Stimulated activated CD4-positive, alpha-beta T cell treated with anti-CD3 and anti-CD28 coated beads, Interleukin-2, amount 100 ng/mL, for 24 hours (primary cell): Measurements from ENCODE around the gene GRM4.

Experiments
- DNase-seq, 2 donors: peaks; one replicate each; pipeline ENCODE4 v3.0.0-alpha.2; 2020

The GRM4 gene

GRCh38 chr6:33990061-33990541, 155.8 kb downstream of the GRM4 start:
- no peak for DNase-seq

- no peak for DNase-seq
Measured at GRCh38 chr6:33989016-33989854, 156.7 kb downstream of the GRM4 start.

GRCh38 chr6:33988121-33989015, 157.5 kb downstream of the GRM4 start:
- DNase-seq: no peak

DNA sequence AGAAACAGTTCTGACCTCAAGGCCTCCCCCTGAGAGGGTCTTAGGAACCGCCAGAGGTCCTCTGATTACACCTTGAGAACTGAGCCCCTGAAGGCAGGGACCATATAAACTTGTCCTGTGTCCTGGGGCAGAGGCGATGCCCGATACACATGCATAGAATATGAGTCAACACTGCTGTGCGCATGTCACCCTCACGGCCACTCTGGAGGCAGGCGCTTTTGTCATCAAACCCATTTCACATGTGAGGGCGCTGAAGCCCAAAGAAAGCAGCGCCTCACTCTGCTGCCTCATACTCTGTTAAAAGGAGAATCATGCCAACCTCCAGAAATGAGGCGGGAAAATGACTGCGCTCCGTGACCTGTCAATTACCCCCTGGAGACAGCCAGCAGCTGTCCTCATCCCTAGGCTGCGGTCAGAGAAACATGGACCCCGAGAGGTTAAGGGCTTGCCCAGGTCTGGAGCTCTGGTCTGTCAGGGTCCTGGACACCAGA, 158.3 kb downstream of the GRM4 start:
- DNase-seq: no peak

DNA sequence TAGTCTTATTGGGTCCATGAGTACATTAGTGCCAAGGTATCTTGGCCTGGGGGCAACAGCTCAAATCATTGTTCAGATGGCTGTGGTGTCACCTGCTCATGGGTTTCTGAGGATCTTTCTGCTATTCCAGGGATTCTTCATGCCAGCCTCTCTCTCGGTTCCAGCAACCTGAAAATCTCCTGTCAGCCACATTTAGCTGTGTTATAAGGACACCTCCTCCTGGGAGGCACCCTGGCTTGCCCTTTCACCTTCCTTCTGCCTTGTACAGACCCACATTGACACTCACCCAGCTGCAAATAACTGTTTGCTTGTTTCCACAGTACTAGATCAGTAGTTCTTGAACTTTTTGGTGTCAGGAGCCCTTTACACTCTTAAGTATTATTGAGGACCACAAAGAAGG, 159.9 kb downstream of the GRM4 start:
- DNase-seq: no peak

- no peak for DNase-seq
Measured at GRCh38 chr6:33985313-33985751, 160.6 kb downstream of the GRM4 start.

- no peak for DNase-seq
Measured at GRCh38 chr6:33984466-33985312, 161.2 kb downstream of the GRM4 start.

GRCh38 chr6:33983721-33984465, 162.0 kb downstream of the GRM4 start:
- DNase-seq: no peak

- DNase-seq: no peak
Measured at GRCh38 chr6:33983109-33983716, 162.7 kb downstream of the GRM4 start.

- no peak for DNase-seq
Measured at GRCh38 chr6:33981861-33982260, 164.0 kb downstream of the GRM4 start.

DNA sequence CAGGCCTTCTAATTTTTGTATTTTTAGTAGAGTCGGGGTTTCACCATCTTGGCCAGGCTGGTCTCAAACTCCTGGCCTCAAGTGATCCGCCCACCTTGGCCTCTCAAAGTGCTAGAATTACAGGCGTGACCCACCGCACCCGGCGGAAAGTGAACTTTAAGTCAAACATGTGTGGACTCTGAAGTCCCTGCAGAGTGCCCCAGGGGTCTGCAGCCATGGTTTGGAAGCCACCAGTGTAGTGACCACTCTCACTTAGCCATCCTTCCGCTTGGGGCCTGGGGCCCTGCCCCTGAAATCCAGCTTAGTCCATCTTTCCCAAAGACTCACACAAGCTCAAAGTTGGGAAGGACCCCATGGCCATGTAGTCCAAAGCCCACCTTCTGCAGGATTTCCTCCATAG, 164.5 kb downstream of the GRM4 start:
- no peak for DNase-seq

DNA sequence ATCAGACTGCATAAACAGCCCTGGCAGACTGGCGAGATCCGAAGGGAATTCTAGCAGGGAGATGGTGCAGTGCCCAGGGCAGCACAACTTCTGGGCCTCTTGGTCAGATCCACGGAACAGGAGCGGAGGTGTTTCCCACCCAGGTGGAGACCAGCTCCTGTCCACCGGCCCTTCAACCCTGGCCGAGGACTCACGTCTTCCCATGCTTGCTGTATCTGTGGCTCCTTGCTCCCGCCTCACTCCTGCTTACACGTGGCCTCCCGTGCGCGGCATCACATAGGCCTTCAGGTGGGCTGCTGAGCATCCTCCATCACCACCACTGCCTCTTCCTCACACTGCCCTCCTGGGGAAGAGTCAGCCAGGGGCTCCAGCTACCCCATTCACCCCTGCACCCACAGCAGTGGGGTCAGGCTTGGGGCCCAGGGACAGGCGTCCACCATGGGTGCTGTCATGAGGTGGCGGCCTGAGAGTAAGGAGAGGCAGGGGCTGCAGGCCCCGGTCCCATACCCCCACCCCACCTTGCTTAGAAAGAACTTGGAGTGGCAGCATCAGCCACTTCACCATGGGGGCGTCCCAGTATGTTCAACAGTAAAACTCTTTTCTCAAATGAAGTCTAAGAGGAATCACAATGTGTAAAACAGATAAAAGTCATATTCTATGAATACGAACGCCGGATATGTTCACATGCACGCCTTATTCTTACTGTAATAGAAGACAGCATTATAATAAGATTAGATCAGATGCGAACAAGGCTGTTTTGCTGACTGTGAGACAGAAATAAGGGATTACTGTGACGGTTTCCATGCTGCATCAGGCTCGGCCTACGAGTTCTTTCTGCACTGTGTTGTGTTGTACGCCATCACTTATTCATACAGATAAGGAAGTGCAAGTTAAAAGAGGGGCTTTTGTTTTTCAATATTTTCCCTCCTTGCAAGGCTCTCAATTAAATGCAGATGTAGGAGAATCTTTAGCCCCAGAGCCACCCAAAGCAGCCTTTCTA, 165.4 kb downstream of the GRM4 start:
- no peak for DNase-seq

GRCh38 chr6:33979750-33980149, 166.1 kb downstream of the GRM4 start:
- DNase-seq: no peak

- no peak for DNase-seq
Measured at GRCh38 chr6:33978412-33979150, 167.3 kb downstream of the GRM4 start.

DNA sequence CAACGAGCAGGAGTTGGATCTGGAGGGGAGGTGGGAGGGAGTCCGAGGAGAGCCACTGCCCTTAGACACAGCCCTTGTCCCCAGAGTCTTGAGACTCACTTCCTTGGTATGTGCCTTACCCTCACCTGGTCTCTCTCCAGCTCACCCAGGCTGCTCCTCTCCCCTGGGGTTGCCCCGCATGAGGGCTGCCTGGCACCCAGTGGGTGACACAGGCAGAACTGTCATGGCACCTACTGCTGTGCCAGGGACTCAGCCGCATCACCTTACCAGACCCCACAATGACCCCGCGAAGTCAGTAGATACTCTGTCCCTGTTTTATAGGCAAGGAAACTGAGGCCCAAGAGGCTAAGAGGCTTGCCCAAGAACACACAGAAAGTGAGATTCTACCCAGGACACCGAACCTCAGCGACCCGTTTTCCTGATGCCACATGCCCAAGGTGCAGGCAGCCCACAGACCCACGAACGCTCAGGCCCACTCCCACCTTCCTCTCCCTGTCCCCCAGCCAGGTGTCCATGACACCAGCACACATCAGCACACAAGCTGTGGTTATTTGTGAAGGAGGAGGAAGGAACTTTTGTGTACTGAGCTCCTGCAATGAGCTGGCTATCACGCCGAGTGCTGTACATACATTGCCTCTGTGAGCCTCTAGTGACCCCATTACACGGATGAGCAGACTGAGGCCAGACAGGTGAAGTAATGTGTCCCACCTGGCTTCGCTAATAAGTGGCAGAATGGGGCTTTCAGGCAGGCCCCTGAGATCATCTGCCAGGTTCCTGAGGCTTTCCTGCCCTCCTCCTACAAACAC, 168.1 kb downstream of the GRM4 start:
- no peak for DNase-seq

GRCh38 chr6:33976437-33977360, 169.2 kb downstream of the GRM4 start:
- DNase-seq: no peak
